CD4-positive, alpha-beta T cell treated with Interleukin-2 at 100 ng/mL for 4 hours (primary cell): ENCODE data around the gene IL12A.

Source experiments
- DNase-seq: peaks from one replicate; pipeline ENCODE4 v3.0.0-alpha.2; 2020; ENCODE audit warnings: low spot score

IL12A gene

DNA sequence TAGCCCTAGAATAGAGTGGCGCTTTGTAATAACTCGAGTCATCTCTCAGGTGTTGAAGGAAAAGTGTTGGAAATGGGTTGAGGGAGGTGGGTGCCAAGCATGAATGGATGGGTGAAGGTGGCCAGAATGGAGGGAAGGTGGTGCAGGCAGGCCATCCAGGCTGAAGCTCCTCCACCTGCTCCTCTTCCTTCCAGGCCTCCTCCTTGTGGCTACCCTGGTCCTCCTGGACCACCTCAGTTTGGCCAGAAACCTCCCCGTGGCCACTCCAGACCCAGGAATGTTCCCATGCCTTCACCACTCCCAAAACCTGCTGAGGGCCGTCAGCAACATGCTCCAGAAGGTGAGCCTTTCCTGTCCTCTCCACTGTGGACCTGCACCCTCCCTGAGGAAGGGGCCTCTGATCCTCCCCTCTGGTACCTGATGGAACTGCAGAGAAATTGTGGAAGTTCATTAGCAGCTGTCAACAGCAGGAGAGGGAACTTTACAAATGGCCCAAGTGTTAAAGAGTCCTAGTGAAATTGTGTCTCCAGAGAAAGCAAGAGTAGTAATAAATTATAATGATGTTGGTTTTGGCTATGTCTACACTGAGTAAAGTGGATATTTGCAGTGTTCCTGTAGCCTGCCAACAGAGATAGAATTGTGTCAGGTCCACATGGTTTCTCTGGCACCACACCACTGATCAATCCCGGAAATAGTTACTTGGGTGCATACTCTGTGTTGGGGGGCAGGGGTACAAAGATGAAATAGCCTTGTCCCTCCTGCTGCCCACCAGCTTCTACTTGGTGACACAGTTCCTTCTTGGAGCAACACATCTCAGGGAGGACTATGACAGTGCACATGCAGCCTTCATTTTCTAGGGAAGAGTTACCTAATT lies 1.6 kb downstream of the IL12A start:
- no peak for DNase-seq

DNA sequence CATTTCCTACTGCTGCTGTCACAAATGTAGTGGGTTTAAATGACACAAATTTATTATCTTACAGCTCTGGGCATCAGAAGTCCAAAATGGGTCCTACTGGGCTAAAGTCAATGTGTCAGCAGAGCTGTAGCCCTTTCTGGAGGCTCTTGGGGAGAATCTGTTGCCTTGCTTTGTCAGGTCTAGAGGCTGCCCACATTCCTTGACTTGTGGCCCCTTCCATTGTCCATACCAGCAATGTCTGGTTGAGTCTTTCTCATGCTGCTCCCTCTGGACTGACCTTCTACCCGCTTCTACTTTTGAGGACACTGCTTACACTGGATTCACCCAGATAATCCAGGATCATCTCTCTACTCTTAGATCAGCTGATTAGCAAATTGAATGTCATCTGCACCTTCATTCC lies 3.0 kb downstream of the IL12A start:
- DNase-seq = no peak

DNA sequence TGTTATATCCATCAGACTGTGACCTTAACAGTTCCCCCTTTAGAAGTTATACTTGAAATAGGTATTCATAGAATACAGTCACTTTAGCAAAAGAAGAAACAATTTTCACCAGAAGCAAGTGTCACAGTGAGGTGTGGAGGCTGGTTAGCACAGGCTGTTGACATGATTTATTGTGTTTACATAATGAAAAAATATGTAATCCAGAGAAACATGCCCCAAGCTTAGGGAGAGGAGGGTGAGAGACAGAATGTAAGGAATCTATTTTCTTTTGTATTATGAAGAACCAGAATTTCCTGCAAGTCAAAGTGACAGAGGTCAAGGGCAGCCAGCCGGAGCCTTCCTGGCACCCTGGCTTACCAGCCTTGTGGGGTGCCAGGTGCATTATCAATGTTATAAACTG lies 4.0 kb downstream of the IL12A start:
- DNase-seq = no peak

DNA sequence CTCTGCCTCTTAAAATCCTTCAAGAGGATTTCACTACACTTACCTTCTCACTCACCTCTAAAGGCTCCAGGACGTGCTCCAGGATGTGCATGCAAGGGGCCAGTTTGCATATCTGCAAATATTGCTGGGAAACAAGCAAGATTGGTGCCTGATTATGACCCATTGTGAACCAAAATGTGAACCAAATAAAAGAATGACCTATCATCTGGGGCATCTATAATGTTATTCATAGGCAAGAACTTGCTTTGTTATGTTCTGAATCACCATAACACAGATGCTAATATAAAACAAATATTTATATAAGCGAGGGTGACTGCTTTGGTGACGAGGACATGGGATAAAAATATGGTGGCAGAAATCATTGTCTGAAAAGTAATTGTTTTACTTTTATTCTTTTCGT lies 5.5 kb downstream of the IL12A start:
- DNase-seq = no peak

DNA sequence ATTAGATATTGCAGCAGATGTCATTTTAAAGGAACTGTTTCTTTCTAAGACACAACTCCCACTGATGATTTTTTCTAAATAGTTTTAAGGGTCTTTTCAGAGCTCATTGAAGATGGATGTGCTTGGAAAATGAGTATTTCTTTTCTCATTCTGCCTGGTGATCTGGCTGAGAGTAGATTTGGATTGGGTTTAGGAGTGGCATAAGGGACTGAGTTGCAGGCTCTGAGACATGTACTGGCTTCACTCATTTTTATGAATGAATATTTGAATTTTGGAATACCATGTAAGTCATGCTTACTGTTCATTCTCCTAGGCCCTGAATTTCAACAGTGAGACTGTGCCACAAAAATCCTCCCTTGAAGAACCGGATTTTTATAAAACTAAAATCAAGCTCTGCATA lies 6.5 kb downstream of the IL12A start:
- no peak for DNase-seq

DNA sequence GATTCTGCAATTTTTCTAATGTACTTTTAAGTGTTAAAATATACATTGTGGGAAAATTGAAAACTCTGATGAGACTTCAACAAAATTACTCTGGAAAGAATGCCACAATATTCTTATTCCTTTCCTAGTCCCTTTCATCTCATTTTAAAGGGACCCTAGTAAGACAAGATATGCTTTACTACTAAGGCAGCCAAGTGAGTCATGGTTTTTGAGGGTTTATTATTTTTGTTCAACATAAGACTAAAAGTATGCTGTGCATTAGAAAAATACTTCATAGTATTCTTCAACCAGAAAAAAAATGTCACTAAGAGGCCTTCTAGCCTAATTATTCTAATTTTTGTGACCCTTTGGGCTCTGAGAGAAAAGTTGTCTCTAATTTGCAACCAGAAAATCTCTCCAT lies 7.4 kb downstream of the IL12A start:
- no peak for DNase-seq

DNA sequence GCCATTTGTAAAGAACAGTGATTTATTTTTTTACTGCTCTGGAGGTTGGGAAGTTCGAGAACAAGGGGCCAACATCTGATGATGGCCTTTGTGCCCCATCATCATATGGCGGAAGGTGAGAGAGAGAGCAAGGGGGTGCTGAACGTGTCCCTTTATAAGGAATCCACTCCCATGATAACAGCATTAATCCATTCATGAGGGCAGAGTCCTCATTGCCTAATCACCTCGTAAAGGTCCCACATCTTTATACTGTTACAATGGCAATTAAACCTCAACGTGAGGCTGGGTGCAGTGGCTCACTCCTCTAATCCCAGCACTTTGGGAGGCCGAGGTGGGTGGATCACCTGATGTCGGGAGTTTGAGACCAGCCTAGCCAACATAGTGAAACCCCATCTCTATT lies 8.3 kb downstream of the IL12A start:
- no peak for DNase-seq

DNA sequence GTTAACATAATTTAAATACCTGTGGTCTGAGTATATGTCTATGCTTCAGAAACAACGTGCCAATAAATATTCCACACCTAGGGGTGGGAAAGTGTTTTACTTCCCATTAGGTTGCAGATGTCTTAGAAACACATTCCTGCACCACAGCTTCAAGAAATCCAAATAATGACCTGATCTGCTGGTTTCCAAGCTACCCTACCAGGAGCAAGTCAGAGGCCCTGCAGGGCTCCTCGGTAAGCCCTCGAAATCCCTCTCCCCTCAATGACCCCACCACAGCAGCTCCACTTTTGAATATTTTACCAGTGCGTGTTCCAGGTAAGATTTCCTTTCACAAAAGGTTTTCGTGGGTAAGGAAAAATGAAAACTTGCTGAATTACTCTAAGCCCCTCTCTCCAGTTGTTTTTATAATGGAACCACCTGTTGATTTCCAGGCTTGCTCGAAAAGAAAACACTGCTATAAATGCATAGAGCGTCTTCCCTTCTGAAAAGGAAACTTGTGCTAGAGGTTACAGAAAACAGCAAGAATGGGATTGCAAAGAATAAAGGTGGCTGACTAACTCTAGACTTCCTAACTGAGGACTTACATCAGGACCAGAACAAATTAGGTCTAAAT lies 12.6 kb downstream of the IL12A start:
- DNase-seq = no peak

DNA sequence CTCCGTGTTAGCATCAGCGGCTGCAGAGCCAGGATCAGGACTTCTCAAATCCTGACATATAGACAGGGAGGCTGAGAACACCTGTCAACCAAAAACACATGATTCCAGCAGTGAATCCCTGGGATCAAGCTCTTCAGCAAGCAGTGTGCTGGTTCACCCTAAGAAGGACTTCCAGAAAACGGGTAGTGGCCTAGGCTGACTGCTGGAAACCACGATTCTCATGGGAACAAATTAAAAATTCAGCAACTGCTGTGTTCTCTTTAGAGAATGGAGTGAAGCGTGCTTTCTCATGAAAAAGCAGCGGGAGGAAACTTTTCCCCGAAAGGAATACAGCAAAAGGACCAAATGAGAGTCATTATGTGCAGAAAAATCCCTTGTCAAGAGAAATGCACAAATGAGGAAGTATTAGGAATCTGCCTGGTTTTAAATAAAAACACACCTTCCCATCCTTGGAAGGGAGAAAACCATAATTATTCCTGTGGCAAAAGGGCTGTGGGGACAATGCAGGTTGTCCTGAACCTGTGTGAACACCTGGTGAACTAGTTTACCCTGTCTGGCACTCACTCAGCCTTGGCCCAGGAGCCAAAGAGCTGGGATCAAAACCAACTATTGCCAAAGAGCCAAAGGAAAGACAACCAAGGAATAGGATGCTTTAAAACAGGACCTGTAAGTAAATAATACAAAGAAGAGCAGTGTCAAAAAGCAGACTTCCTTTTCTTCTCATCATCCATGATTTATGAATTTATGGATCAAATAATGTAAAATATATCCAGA lies 13.4 kb downstream of the IL12A start:
- DNase-seq = no peak

DNA sequence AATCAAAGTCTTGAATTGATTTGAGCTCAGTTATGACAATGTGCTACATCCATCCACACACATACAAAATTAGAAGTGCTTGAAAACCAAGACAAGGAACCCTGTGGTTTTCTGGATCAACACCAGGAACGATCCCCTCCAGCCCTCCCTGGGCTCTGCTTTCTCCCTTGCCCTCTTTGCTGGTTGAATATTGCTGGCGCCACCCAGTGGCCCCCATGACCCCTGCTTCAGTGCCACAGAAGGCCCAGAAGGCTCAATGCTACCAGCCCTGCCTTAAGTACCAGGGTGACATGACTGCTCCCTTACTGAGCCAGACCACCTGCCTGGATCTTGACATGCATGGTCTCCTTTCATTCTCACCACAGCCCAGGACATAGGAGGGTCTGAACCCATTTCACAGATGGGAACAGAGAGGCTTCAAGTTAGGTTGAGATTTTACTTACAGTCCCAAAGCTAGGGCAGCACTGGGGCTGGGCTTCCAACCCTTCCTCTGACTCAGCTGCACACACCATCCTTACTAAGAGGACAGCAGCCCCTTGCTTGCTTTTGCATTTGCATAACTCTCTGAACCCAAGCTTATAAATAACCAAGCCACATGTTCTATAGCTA lies 15.0 kb downstream of the IL12A start:
- DNase-seq = peak; percentile 38

DNA sequence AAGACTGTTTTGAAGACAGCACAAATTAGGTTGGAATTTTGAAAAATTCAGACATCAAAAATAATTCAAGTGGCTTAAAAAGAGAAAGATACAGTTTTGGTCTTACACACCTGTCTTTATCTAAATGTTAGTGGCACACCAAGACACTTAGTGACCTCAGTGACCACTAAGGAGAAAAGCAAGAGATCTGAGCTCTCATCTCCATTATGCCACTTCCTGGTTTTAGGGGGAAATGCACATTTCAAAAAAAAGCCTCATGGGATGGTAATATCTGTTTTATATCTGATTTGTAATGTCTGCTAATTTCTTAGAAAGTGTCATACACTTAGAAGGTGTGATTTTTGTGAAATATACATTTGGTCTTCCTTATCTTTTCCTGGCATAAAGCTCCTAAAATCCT lies 16.4 kb downstream of the IL12A start:
- no peak for DNase-seq

DNA sequence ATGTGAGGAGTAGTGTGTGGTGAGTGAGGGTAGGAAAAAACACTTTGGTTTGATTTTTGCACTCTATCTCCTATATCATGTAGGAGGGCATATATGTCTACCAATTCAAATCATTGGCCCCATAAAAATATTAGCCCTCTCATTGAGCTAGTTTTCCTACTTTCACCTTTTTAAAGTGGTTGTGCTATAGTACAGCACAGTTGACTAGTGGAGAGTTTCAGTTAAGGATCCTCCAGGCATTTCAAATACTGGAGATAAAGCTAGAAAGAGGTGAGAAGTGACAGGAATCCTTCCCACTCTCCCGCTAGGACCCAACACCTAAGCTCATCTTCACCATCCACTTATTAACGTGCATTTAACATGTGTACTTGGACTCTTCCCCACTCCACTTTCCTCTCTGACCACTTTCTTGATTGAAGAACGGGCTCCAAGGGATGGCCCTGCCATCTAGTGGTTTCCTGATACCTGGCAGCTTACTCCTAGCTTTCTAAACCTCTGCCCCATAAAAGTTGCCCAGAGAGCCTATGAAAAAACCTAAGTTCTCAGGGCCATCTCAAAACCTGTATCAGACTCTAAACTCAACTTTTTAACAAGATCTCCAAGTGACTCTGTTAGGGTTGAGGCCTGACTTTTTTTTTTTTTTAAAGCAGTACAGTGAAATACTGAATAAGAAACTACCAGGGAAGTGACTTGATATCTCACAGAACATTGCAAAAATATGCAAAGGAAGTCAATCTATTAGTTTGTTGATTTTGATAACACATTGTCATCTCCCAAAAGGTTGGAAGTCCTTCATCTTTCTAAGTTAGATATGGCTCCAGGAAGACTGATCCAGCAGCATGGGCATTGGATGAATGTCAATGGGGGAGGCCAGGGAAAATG lies 17.9 kb downstream of the IL12A start:
- peak; percentile 13 for DNase-seq

DNA sequence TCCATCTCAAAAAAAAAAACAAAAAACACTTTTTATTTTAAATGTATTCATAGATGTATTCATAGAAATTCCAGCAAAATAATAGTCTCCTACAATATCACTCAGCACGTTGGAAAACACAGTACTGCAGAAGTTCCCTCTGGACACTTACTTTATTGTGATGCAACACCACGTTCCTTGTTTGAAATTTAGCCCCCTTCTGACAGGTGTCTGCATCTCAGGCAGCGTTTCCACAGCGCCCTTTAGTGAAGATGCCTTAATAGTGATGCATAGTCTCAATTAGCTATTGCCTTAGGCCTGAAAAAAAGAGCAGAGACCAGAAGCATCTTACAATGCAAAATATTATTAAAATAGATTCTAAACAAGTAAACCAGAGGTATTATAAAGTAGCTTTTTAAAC lies 20.3 kb downstream of the IL12A start:
- no peak for DNase-seq

DNA sequence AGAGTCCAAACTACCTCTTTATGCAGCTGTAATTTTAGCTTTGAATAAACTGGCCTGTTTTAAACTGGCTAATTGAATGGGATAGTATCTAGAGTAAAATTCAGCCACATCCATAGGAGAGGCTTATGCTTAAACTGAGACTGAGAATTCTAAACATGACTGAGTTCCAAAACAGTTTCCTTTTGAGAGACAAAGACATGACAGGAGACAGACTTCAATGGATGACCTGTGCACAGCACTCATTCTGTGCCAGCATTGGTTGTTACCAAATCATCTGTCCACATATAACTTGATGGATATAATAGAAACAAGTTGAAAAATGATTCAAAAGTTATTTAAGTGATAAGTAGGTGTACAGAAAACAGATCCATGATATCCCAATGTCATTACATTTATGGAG lies 20.9 kb downstream of the IL12A start:
- no peak for DNase-seq

DNA sequence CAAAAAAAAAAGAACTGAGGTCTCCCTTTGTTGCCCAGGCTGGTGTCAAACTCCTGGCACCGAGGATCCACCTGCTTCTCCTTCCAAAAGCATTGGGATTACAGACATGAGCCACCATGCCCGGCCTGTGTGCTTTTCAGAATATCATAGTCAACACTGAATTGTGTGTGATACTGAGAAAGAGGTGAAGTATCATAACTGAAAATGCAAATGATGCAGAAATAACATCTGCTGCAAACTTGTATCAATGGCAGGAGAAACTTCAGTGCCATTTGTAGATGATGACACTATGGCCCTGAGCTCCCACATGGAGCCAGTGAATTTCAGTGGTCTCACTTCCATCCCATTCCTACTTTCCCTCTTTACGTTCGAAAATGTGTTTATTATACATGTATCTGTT lies 21.9 kb downstream of the IL12A start:
- DNase-seq = no peak

DNA sequence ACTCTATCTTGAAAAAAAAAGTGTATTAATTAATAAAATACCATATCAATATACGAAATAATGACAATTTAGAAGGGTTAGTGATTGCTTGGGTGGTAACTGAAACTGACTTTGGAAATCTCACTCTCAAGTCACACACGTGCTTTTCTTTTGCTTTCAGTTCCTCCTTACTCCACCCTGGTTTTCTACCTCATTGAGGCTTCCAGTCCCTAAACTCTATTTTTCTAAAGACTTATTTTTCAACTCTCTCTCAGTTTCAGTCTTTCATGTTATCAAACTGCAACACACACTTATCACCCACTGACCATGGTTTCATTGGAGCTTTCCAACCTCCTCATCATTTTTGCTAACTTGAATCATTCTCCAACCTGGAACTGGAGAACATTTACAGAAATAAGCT lies 23.5 kb downstream of the IL12A start:
- no peak for DNase-seq

DNA sequence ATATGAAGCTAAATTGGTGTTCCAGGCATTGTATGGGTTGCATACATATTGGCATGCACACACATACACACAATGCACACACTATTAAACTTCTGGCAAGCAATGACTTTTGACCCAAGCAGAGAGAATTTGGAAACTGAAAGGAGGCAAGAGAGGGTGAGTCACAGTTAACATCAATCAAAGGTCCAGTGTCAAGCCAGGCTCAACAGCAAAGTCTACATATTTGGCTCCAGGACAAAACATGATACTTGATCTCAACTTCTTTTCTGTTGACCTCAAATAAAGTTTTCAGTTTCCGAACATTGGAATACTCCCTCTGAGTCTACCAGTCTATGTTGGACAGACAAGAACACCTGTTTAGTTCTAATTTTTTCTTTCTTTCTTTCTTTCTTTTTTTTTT lies 28.3 kb downstream of the IL12A start:
- DNase-seq = no peak

DNA sequence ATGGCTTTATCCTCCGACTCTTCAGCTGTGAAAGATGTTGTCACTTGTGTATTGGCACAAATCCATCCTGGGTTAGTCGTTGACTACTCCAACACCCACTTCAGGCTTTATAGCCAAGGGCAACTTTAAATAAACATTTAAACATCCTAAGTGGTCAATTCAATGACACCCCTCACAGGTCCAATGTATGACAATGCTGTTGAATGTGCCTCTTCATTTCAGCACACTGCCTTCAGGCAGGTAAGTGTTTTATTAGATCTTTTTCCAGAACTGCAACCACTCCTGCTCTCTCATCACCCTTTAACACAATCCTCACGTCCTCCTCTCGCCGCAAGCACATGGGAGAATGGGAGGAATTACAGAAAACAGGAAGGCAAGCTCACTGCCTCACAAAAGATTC lies 30.3 kb downstream of the IL12A start:
- DNase-seq = no peak

DNA sequence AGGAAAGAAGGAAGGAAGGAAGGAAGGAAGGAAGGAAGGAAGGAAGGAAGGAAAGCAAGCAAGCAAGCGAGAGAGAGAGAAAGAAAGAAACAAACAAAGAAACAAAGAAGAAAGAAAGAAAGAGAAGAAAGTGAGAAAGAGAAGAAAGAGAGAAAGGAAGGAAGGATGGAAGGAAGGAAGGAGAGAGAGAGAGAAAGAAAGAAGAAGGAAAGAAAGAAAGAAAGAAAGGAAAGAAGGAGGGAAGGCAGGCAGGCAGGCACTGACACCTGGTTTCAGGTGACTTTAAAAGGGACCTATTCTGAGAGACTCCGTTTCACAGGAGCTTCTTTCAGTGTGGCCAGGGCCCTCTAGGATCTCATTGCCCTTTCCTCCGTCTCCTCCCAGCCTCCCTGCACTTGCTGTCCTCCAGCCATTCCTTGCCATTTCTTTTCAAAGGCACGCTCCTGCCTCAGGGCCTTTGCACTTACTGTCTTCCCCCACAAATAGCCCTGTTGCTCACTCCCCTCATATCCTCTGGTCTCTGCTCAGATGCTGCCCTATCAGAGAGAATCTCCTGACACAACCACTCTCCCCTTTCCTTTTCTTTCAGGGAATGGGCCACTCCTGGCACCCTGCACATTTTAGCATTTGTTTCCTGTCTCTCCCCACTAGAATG lies 31.5 kb downstream of the IL12A start:
- DNase-seq = no peak

DNA sequence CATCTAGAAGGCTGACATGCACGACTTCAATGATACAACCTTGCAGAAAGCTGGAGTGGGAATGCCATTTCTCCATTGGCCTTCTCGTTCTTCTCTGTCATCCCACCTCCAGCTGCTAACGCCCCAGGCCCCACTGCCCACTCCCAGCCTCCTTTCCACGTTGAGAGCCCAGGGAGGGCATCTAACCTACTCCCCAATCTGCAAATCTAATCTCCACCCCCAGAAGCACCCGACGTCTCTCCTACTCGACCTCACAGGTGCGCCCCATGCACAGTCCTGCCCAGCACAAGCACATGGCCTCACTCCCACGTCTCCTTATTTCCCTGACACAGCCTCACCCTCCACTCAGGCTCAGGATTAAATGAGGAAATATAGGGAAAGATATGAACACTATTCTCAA lies 33.4 kb downstream of the IL12A start:
- DNase-seq = no peak

DNA sequence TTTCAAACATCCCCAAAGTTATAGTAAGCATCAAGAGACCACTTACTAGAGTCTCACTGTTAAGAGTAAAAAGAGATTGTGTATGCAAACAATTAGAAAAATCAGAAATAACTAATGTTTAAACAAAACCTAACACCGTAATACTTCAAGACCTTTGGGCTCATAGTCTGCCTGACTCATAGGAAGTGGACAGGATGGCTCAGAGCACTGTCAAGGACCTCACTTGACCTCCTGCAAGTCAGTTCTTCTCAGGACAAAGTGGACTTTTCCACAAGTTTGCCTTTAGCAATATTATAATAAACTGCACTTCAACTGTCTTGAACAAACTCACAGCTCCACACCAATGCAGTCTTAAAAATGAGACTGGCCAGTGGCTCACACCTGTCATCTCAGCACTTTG lies 34.8 kb downstream of the IL12A start:
- DNase-seq = no peak
